Measurements from ENCODE around the gene ELAVL3. TPM values are rescaled to one million over a fixed set of nuclear protein-coding genes. Genes with fewer than 3 reads are reported as not detected.
A peak's percentile ranks its signal among the peaks of the same experiment; 100 is the strongest.

The ELAVL3 gene
- total and polyA plus RNA-seq, 2 of the 8 experiments (the other 6 are each of a cell fraction or from before 2014, with no cell fraction given), result 0.80 to 1.0 TPM

- no peak overlapping the region for H2AFZ ChIP-seq (ENCODE audit: low read length)
- no peak overlapping the region for H3K56ac ChIP-seq (replicated peaks; ENCODE audit: insufficient read length, low read depth, low read length)
- H4K20me1 ChIP-seq (replicated peaks in 1 of 2; ENCODE audit: control insufficient read depth in 1 of 2, insufficient read depth in 2 of 2, low read length in 2 of 2), result no peaks in the 10 kb centered on the region
- no peak overlapping the region for H2BK5ac ChIP-seq (ENCODE audit: low read depth, low read length)
- H2BK12ac ChIP-seq (ENCODE audit: low read depth, low read length), result no peak overlapping the region
- H3K23me2 ChIP-seq (ENCODE audit: low read depth, low read length), result no peaks in the 10 kb centered on the region; the same call in 1 of the 2 replicates
- no peak overlapping the region; the same call in 1 of the 2 replicates for H4K8ac ChIP-seq (ENCODE audit: extremely low read depth, insufficient read depth, low read length)
- H3K27me3 ChIP-seq (replicated peaks in 1 of 4; ENCODE audit: control insufficient read depth in 3 of 4, extremely low read depth in 1 of 4, insufficient read depth in 3 of 4, low read length in 3 of 4), result no peaks in the 10 kb centered on the region
- no peak overlapping the region; the same call in none of the 2 replicates for H3K18ac ChIP-seq (ENCODE audit: extremely low read depth, low read length)
- ChIA-PET CTCF (ENCODE audit: partially characterized antibody) (interaction anchor here (0.9 to 3.4 kb wide), 7 partner anchors 11 to 78 kb away, joined by 3 to 17 read pairs (median 3); no protein-coding TSS in a partner anchor), POLR2A (ENCODE audit: partially characterized antibody) (interaction anchor here (0.5 to 3.4 kb wide), 5 partner anchors 21 to 191 kb away, joined by 3 to 20 read pairs (median 3); partner anchors contain the start of genes ELAVL3 and ELOF1)
- no peak overlapping the region for H3K27ac ChIP-seq (ENCODE audit: low read depth, low read length)
- H4K91ac ChIP-seq (replicated peaks; ENCODE audit: insufficient read length, low read length), result peak overlapping the region; percentile 10
- H2AK5ac ChIP-seq (ENCODE audit: low read depth, low read length), result no peak overlapping the region
- no peak overlapping the region for H2BK15ac ChIP-seq (ENCODE audit: low read length)
- H3K4ac ChIP-seq (replicated peaks; ENCODE audit: insufficient read length, low read depth, low read length), result no peak overlapping the region
- H3K4me2 ChIP-seq (ENCODE audit: insufficient read depth in 1 of 2, low read depth in 2 of 2, low read length in 2 of 2), result no peak overlapping the region
- no peak for FAIRE-seq
- H3K79me1 ChIP-seq (ENCODE audit: low read depth, low read length), result no peaks in the 10 kb centered on the region
- no peaks in the 10 kb centered on the region for H3K9me3 ChIP-seq (ENCODE audit: insufficient read depth in 2 of 2, low read depth in 1 of 2, low read length in 1 of 2)
- H3K23ac ChIP-seq (ENCODE audit: insufficient read length), result no peak overlapping the region
- H3K14ac ChIP-seq (ENCODE audit: insufficient read length), result no peak overlapping the region
- no peaks in the 10 kb centered on the region for H3K36me3 ChIP-seq (ENCODE audit: control insufficient read depth in 2 of 4, insufficient read depth in 4 of 4, low read length in 3 of 4)
- 93% methylated on average over 16 of the region's 20 CpGs; no CpG with 5 or more reads in 1 of the 2 experiments for WGBS, 2 experiments (ENCODE audit: extremely low coverage in 1 of 2, insufficient coverage in 1 of 2, insufficient read length in 1 of 2, insufficient replicate concordance in 2 of 2, low coverage in 1 of 2, low lambda C conversion rate in 2 of 2, missing lambda C conversion rate in 1 of 2)
- no peaks in the 10 kb centered on the region for H3K79me2 ChIP-seq (ENCODE audit: control insufficient read depth in 1 of 2, insufficient read depth in 2 of 2, low read length in 2 of 2)
- no peak for TF ChIP-seq E2F6 (IDR thresholded peaks at IDR 0.05)
- TF ChIP-seq NRF1 (IDR thresholded peaks at IDR 0.05; ENCODE audit: low read depth, low read length), result no peak
- TF ChIP-seq RBBP5 (IDR thresholded peaks at IDR 0.05; ENCODE audit: borderline replicate concordance, low read depth, low read length), result no peak
- no peak overlapping the region for H4K5ac ChIP-seq (ENCODE audit: insufficient read length, low read depth, low read length)
- no peak overlapping the region for H2BK20ac ChIP-seq (ENCODE audit: low read length)
- no peak overlapping the region for H3K9ac ChIP-seq (replicated peaks in 1 of 4; ENCODE audit: extremely low read depth in 1 of 4, low read depth in 3 of 4, low read length in 3 of 4)
- no peak overlapping the region for H3K4me3 ChIP-seq (ENCODE audit: extremely low read depth in 1 of 4, insufficient read depth in 2 of 4, low read depth in 3 of 4, low read length in 4 of 4)
- peaks cover 0 to 14% (median 2%) of the 10 kb centered on the region in 4 experiments; a peak in 4 of 7 replicates for H3K4me1 ChIP-seq (replicated peaks in 1 of 4; ENCODE audit: control insufficient read depth in 3 of 4, insufficient read depth in 4 of 4, low read length in 3 of 4)
- no peak overlapping the region for H2BK120ac ChIP-seq (replicated peaks; ENCODE audit: low read depth, low read length)
- no peak for DNase-seq (ENCODE audit: low read depth in 1 of 2, low spot score in 2 of 2)
Measured at GRCh38 chr19:11457831-11458230, 23.0 kb downstream of the ELAVL3 start.
